Sigmoid colon (tissue), 4 donors: ENCODE measurements around the gene CD40.

Source experiments
- CTCF ChIP-seq, 4 experiments: fragments of 450-650 bp in 3 of 4; fragments of 200-600 bp in 1 of 4; IDR thresholded peaks; one replicate each; pipeline ENCODE4 v1.5.1; 2016 to 2019; ENCODE audit warnings: antibody characterized with exemption in 4 of 4, mild to moderate bottlenecking in 3 of 4, moderate library complexity in 2 of 4
- EP300 ChIP-seq, 4 donors: sonication (generic); formaldehyde crosslinking; IDR thresholded peaks; one replicate each; pipeline ENCODE4 v1.6.1; 2017; ENCODE audit warnings: antibody characterized with exemption in 4 of 4
- POLR2A ChIP-seq, 2 donors: fragments of 450-650 bp; IDR thresholded peaks; one replicate each; pipeline ENCODE4 v1.6.1; 2016; ENCODE audit warnings: antibody characterized with exemption in 2 of 2, mild to moderate bottlenecking in 2 of 2, moderate library complexity in 2 of 2
- POLR2AphosphoS5 ChIP-seq, 4 donors: sonication (generic); formaldehyde crosslinking; IDR thresholded peaks; one replicate each; pipeline ENCODE4 v1.6.1; 2017; ENCODE audit warnings: antibody characterized with exemption in 4 of 4

GRCh38 chr20:46169245-46170171, 51.4 kb downstream of the CD40 start:
- TF ChIP-seq POLR2AphosphoS5 (IDR thresholded peaks at IDR 0.05) (no peak), CTCF (IDR thresholded peaks at IDR 0.05) (no peak), POLR2A (IDR thresholded peaks at IDR 0.05) (no peak), EP300 (IDR thresholded peaks at IDR 0.05) (no peak)
